A549 (cell line): ENCODE results near the gene GATA5.

Source experiments
- POLR2A ChIP-seq: IDR thresholded peaks from 2 replicates; pipeline ENCODE4 v1.6.1; 2012; ENCODE audit warnings: mild to moderate bottlenecking, low read length
- SMC3 ChIP-seq: fragments of >200 bp; sonication (Bioruptor Twin); formaldehyde crosslinking; IDR thresholded peaks from 3 replicates; pipeline ENCODE4 v1.6.1; 2018; ENCODE audit warnings: inconsistent platforms
- TF ChIP-seq, protein P1 (sequence below): IDR thresholded peaks from 2 replicates; pipeline ENCODE4 v1.6.1; 2012
- TF ChIP-seq, protein P2 (sequence below): fragments of >200 bp; sonication (Bioruptor Twin); formaldehyde crosslinking; IDR thresholded peaks from 3 replicates; pipeline ENCODE4 v1.5.1; 2016

GRCh38 chr20:62441987-62442539 is 33.7 kb downstream of the GATA5 start:
- TF ChIP-seq, protein P1, sequence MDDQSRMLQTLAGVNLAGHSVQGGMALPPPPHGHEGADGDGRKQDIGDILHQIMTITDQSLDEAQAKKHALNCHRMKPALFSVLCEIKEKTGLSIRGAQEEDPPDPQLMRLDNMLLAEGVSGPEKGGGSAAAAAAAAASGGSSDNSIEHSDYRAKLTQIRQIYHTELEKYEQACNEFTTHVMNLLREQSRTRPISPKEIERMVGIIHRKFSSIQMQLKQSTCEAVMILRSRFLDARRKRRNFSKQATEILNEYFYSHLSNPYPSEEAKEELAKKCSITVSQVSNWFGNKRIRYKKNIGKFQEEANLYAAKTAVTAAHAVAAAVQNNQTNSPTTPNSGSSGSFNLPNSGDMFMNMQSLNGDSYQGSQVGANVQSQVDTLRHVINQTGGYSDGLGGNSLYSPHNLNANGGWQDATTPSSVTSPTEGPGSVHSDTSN, result no peak
- TF ChIP-seq POLR2A, result no peak
- TF ChIP-seq, protein P2, sequence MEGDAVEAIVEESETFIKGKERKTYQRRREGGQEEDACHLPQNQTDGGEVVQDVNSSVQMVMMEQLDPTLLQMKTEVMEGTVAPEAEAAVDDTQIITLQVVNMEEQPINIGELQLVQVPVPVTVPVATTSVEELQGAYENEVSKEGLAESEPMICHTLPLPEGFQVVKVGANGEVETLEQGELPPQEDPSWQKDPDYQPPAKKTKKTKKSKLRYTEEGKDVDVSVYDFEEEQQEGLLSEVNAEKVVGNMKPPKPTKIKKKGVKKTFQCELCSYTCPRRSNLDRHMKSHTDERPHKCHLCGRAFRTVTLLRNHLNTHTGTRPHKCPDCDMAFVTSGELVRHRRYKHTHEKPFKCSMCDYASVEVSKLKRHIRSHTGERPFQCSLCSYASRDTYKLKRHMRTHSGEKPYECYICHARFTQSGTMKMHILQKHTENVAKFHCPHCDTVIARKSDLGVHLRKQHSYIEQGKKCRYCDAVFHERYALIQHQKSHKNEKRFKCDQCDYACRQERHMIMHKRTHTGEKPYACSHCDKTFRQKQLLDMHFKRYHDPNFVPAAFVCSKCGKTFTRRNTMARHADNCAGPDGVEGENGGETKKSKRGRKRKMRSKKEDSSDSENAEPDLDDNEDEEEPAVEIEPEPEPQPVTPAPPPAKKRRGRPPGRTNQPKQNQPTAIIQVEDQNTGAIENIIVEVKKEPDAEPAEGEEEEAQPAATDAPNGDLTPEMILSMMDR, result no peak
- no peak for TF ChIP-seq SMC3
